Osteoblast (primary cell): ENCODE measurements around the gene FCN3. TPM values are rescaled to one million over a fixed set of nuclear protein-coding genes. Genes with fewer than 3 reads are reported as not detected.

Experiments used
- small RNA-seq: library from RNA; depleted of rRNA; stranded (forward); fragments of <200 nt; gene quantifications from one replicate; pipeline ENCODE3, GENCODE V24; 2012
- total RNA-seq: library from RNA; depleted of rRNA; stranded (reverse); fragments of >200 nt; gene quantifications from 2 replicates; pipeline ENCODE4 v1.2.3, GENCODE V29; 2012

FCN3 gene
- total RNA-seq, 1 donor, result not detected

Small RNAs within 50 kb of the gene (small RNA-seq; reads per million reads assigned to genes)
- gene RNU6-48P, result not detected

Other genes starting within 250 kb of the FCN3 start
- gene SLC9A1, start 219.7 kb downstream of the FCN3 start, total RNA-seq, result 6.2 and 7.6 TPM in 2 replicates
- gene WDTC1, start 140.2 kb downstream of the FCN3 start, total RNA-seq, result 30.9 and 34.4 TPM in 2 replicates
- 23.9 and 30.4 TPM in 2 replicates for gene TMEM222, start 52.7 kb downstream of the FCN3 start, total RNA-seq
- gene SYTL1, start 32.8 kb downstream of the FCN3 start, total RNA-seq, result under 0.01 TPM in 1 of 2 replicates, not detected in the other
- gene MAP3K6, start 7.9 kb downstream of the FCN3 start, total RNA-seq, result 25.7 and 29.8 TPM in 2 replicates
- not detected in 2 replicates for gene CD164L2, start 8.5 kb upstream of the FCN3 start, total RNA-seq
- under 0.01 and 0.36 TPM in 2 replicates for gene GPR3, start 17.8 kb upstream of the FCN3 start, total RNA-seq
- 24.5 and 24.6 TPM in 2 replicates for gene WASF2, start 115.3 kb upstream of the FCN3 start, total RNA-seq
- 11.2 and 13.3 TPM in 2 replicates for gene AHDC1, start 229.3 kb upstream of the FCN3 start, total RNA-seq